GM23248 (cell line): Measurements from ENCODE around the gene CDH22.

Experiments
- EZH2 ChIP-seq: fragments of 200-600 bp; sonication (generic); IDR thresholded peaks from 2 replicates; pipeline ENCODE4 v1.6.1; 2018; ENCODE audit warnings: antibody characterized with exemption, mild to moderate bottlenecking; ENCODE audit not compliant: insufficient read depth, poor library complexity, severe bottlenecking
- EZH2phosphoT487 ChIP-seq: fragments of 200-600 bp; sonication (generic); IDR thresholded peaks from 2 replicates; pipeline ENCODE4 v1.6.1; 2018; ENCODE audit warnings: antibody characterized with exemption, moderate library complexity, mild to moderate bottlenecking, low read depth; ENCODE audit not compliant: insufficient read depth

DNA sequence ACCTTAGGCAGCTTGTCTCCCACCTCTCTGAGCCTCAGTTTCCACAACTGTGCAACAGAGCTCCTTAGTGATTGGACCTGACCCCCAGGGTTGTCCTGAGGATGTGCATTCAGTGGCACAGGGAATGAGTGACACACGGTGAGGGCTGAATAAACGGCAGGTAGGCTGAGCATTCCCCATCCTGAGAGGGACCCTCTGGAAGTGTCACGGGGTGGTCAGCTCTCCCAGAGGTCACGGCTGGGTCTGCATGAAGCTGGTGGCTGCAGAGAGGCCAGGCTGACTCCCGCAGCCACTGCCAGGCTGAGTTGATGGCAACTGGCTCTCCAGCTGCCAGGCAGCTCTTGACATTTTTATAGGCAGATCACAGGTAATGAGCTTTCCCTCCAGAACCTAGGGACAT, 147.6 kb downstream of the CDH22 start:
- no peak for TF ChIP-seq EZH2phosphoT487
- no peak for TF ChIP-seq EZH2
